ENCODE measurements around the gene GPR21. TPM values are rescaled to one million over a fixed set of nuclear protein-coding genes. Genes with fewer than 3 reads are reported as not detected.

GPR21 gene
- total and polyA plus RNA-seq, 2 experiments from 2014 or later = 0.65 TPM; not detected in 1

GRCh38 chr9:123039617-123040219 is 6.3 kb downstream of the GPR21 start:
- in situ Hi-C loops (cut with MboI) = no loop called here
- DNase-seq = no peak
- H2AFZ ChIP-seq = no peak overlapping the region

DNA sequence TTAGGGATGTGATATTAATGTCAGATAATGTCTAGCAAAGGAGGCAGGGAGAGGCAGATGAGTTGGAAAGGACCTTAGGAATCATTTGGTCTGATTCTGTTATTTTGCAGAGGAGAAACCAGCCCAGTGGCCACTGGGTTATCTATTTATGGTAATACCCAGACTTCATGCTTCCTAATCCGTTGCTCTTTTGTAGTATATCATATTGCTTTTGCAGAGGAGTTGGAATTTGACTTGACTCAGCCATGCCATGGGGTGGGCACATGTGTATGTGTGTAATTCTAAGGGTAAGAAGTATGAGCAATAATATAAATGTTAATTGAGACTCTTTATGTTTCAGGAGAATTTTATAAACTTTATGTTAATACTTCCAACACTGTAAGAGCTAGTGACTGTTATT is 7.3 kb downstream of the GPR21 start:
- Histone ChIP-seq H3K9me3 (ENCODE audit: low read depth) (no peaks in the 10 kb centered on the region), H3K27ac (no peak overlapping the region), H3K36me3 (ENCODE audit: low read depth) (no peaks in the 10 kb centered on the region; the same call in 1 of the 2 replicates), H3K4me1 (ENCODE audit: insufficient read depth) (peaks cover 30% of the 10 kb centered on the region), H3K79me2 (ENCODE audit: insufficient read depth) (no peaks in the 10 kb centered on the region), H3K4me3 (no peak overlapping the region), H4K20me1 (ENCODE audit: insufficient read depth) (peaks cover 5% of the 10 kb centered on the region; the same call in 1 of the 2 replicates), H3K27me3 (replicated peaks; ENCODE audit: insufficient read depth) (no peaks in the 10 kb centered on the region), H3K9me2 (ENCODE audit: insufficient read depth) (no peaks in the 10 kb centered on the region), H3F3A (ENCODE audit: insufficient read depth) (peaks cover 4% of the 10 kb centered on the region; the same call in 1 of the 2 replicates), H3K9ac (no peak overlapping the region), H3K4me2 (ENCODE audit: unreplicated experiment) (no peak overlapping the region), H2AFZ (no peak overlapping the region)
- 89 to 100% methylated on average over 1 of the region's 1 CpG for WGBS, 2 experiments (ENCODE audit: low coverage in 1 of 2, low lambda C conversion rate in 2 of 2, missing lambda C conversion rate in 2 of 2)
- in situ Hi-C loops (cut with MboI) = no loop called here
- TF ChIP-seq EZH2phosphoT487 (IDR thresholded peaks at IDR 0.05; ENCODE audit: insufficient read depth, low read depth) (no peak), EZH2 (IDR thresholded peaks at IDR 0.05; ENCODE audit: insufficient read depth, poor library complexity, severe bottlenecking) (no peak)
- DNase-seq = no peak

More at GRCh38 chr9:123039617-123040219, 6.3 kb downstream of the GPR21 start:
- H3K9ac ChIP-seq = no peak overlapping the region
- H3K4me1 ChIP-seq (ENCODE audit: insufficient read depth) = peaks cover 22% of the 10 kb centered on the region
- no peaks in the 10 kb centered on the region for H3K79me2 ChIP-seq (ENCODE audit: insufficient read depth)
- H3F3A ChIP-seq (ENCODE audit: insufficient read depth) = peaks cover 4% of the 10 kb centered on the region; the same call in 1 of the 2 replicates
- no peaks in the 10 kb centered on the region for H3K9me2 ChIP-seq (ENCODE audit: insufficient read depth)
- TF ChIP-seq EZH2phosphoT487 (IDR thresholded peaks at IDR 0.05; ENCODE audit: insufficient read depth, low read depth) = no peak
- 96 to 100% methylated on average over 1 of the region's 1 CpG for whole genome bisulfite sequencing, 2 experiments (ENCODE audit: low coverage in 1 of 2, low lambda C conversion rate in 2 of 2, missing lambda C conversion rate in 2 of 2)
- H3K27me3 ChIP-seq (replicated peaks; ENCODE audit: insufficient read depth) = no peaks in the 10 kb centered on the region
- no peak overlapping the region for H3K4me2 ChIP-seq (ENCODE audit: unreplicated experiment)
- no peaks in the 10 kb centered on the region; the same call in 1 of the 2 replicates for H3K36me3 ChIP-seq (ENCODE audit: low read depth)
- H3K27ac ChIP-seq = no peak overlapping the region
- no peaks in the 10 kb centered on the region for H3K9me3 ChIP-seq (ENCODE audit: low read depth)
- peaks cover 5% of the 10 kb centered on the region; the same call in 1 of the 2 replicates for H4K20me1 ChIP-seq (ENCODE audit: insufficient read depth)
- no peak overlapping the region for H3K4me3 ChIP-seq

GRCh38 chr9:123041489-123041888 is 8.0 kb downstream of the GPR21 start:
- Histone ChIP-seq H3K9me3 (ENCODE audit: low read depth) (no peaks in the 10 kb centered on the region), H3K9me2 (ENCODE audit: insufficient read depth) (no peaks in the 10 kb centered on the region), H3K4me2 (ENCODE audit: unreplicated experiment) (no peak overlapping the region), H3K79me2 (ENCODE audit: insufficient read depth) (no peaks in the 10 kb centered on the region), H3K9ac (no peak overlapping the region), H3K4me1 (ENCODE audit: insufficient read depth) (peaks cover 25% of the 10 kb centered on the region), H3F3A (ENCODE audit: insufficient read depth) (no peaks in the 10 kb centered on the region), H3K27me3 (replicated peaks; ENCODE audit: insufficient read depth) (no peaks in the 10 kb centered on the region), H3K36me3 (ENCODE audit: low read depth) (no peaks in the 10 kb centered on the region; the same call in 1 of the 2 replicates), H2AFZ (no peak overlapping the region), H3K4me3 (no peak overlapping the region), H4K20me1 (ENCODE audit: insufficient read depth) (peaks cover 5% of the 10 kb centered on the region; the same call in 1 of the 2 replicates), H3K27ac (no peak overlapping the region)
- DNase-seq = no peak
- WGBS, 2 experiments (ENCODE audit: low coverage in 1 of 2, low lambda C conversion rate in 2 of 2, missing lambda C conversion rate in 2 of 2) = 94 to 100% methylated on average over 2 of the region's 2 CpGs
- TF ChIP-seq EZH2 (IDR thresholded peaks at IDR 0.05; ENCODE audit: insufficient read depth, poor library complexity, severe bottlenecking) (no peak), EZH2phosphoT487 (IDR thresholded peaks at IDR 0.05; ENCODE audit: insufficient read depth, low read depth) (no peak)
- in situ Hi-C loops (cut with MboI) = no loop called here

- 0 out of 2 replicates have a peak, but pooled peaks cover 3% of the 10 kb centered on the region for H3F3A ChIP-seq (ENCODE audit: insufficient read depth)
- no peak for DNase-seq
- no peaks in the 10 kb centered on the region for H3K9me3 ChIP-seq (ENCODE audit: low read depth)
- no peaks in the 10 kb centered on the region for H3K79me2 ChIP-seq (ENCODE audit: insufficient read depth)
- no peaks in the 10 kb centered on the region; the same call in 1 of the 2 replicates for H3K36me3 ChIP-seq (ENCODE audit: low read depth)
- no peak overlapping the region for H3K4me3 ChIP-seq
- no peaks in the 10 kb centered on the region for H3K27me3 ChIP-seq (replicated peaks; ENCODE audit: insufficient read depth)
- no peak overlapping the region for H3K9ac ChIP-seq
- peaks cover 14% of the 10 kb centered on the region for H3K4me1 ChIP-seq (ENCODE audit: insufficient read depth)
- no peak overlapping the region for H3K27ac ChIP-seq
- H2AFZ ChIP-seq = no peak overlapping the region
- H3K4me2 ChIP-seq (ENCODE audit: unreplicated experiment) = no peak overlapping the region
- H4K20me1 ChIP-seq (ENCODE audit: insufficient read depth) = no peaks in the 10 kb centered on the region
- no peaks in the 10 kb centered on the region for H3K9me2 ChIP-seq (ENCODE audit: insufficient read depth)
- whole genome bisulfite sequencing, 2 experiments (ENCODE audit: low coverage in 1 of 2, low lambda C conversion rate in 2 of 2, missing lambda C conversion rate in 2 of 2) = 98 to 100% methylated on average over 5 of the region's 5 CpGs
- in situ Hi-C loops (cut with MboI) = no loop called here
- TF ChIP-seq EZH2 (IDR thresholded peaks at IDR 0.05; ENCODE audit: insufficient read depth, poor library complexity, severe bottlenecking) = no peak
- TF ChIP-seq EZH2phosphoT487 (IDR thresholded peaks at IDR 0.05; ENCODE audit: insufficient read depth, low read depth) = no peak
These were observed 9.8 kb downstream of the GPR21 start for GRCh38 chr9:123043081-123043939.
